ENCODE measurements around the gene ZNF57. TPM values are rescaled to one million over a fixed set of nuclear protein-coding genes. Genes with fewer than 3 reads are reported as not detected.

Gene ZNF57
- total RNA-seq, 2 experiments from 2014 or later = 0.47 to 0.82 TPM

DNA sequence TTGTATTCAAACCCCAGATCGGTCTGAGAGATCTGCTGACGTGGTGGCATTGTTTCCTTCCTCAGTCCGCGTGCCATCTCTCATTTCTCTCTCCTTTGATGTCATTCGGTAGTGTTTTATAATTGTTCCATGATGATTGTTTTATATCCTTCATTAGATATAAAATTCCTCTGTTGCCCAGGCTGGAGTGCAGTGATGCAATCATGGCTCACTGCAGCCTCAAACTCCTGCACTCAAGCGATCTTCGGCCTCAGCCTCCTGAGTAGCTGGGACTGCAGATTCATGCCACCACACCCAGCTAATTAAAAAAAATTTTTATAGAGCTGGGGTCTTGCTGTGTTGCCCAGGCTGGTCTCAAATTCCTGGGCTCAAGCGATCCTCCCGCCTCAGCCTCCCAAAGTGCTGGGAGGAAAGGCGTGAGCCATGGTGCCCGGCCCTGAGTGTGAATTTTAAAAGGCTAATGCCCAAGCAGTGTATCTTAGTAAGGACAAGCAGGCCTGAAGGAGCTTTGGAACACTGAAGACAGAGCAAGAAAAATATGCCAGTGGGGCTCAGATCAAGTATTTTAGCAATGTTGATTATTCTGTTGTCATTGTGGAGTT is 5.3 kb downstream of the ZNF57 start:
- no peaks in the 10 kb centered on the region for H3K36me3 Mint-ChIP-seq (ENCODE audit: low read depth)
- H3K4me3 Mint-ChIP-seq = no peak overlapping the region
- CTCF ChIA-PET = no interaction called here
- Histone ChIP-seq H3K4me3 (ENCODE audit: low read length) (no peak overlapping the region), H3K27ac (ENCODE audit: low read depth in 1 of 2, low read length in 2 of 2) (no peak overlapping the region), H3K4me1 (ENCODE audit: insufficient read depth, low read length) (peaks cover 11% of the 10 kb centered on the region), H3K36me3 (ENCODE audit: insufficient read depth, low read length) (no peaks in the 10 kb centered on the region), H3K27me3 (ENCODE audit: control insufficient read depth in 1 of 2, insufficient read depth in 2 of 2, low read length in 2 of 2) (no peaks in the 10 kb centered on the region), H3K9me3 (ENCODE audit: control insufficient read depth in 1 of 2, insufficient read depth in 1 of 2, low read length in 2 of 2) (no peaks in the 10 kb centered on the region)
- intact Hi-C loops (cut with DNase I, micrococcal nuclease) = no loop called here
- DNase-seq (no peak), ATAC-seq (ENCODE audit: poor library complexity) (no peak)
- TF ChIP-seq, protein P1, sequence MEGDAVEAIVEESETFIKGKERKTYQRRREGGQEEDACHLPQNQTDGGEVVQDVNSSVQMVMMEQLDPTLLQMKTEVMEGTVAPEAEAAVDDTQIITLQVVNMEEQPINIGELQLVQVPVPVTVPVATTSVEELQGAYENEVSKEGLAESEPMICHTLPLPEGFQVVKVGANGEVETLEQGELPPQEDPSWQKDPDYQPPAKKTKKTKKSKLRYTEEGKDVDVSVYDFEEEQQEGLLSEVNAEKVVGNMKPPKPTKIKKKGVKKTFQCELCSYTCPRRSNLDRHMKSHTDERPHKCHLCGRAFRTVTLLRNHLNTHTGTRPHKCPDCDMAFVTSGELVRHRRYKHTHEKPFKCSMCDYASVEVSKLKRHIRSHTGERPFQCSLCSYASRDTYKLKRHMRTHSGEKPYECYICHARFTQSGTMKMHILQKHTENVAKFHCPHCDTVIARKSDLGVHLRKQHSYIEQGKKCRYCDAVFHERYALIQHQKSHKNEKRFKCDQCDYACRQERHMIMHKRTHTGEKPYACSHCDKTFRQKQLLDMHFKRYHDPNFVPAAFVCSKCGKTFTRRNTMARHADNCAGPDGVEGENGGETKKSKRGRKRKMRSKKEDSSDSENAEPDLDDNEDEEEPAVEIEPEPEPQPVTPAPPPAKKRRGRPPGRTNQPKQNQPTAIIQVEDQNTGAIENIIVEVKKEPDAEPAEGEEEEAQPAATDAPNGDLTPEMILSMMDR (IDR thresholded peaks at IDR 0.05) = no peak
- peaks cover 15% of the 10 kb centered on the region for H3K4me1 Mint-ChIP-seq (ENCODE audit: low read depth)
- H3K9me3 Mint-ChIP-seq = no peaks in the 10 kb centered on the region
- POLR2A ChIA-PET = interaction anchor here (0.6 kb wide), 1 partner anchor 1253 kb away, joined by 3 read pairs; no protein-coding TSS in a partner anchor
- no peak overlapping the region for H3K27ac Mint-ChIP-seq
- no peaks in the 10 kb centered on the region for H3K27me3 Mint-ChIP-seq

DNA sequence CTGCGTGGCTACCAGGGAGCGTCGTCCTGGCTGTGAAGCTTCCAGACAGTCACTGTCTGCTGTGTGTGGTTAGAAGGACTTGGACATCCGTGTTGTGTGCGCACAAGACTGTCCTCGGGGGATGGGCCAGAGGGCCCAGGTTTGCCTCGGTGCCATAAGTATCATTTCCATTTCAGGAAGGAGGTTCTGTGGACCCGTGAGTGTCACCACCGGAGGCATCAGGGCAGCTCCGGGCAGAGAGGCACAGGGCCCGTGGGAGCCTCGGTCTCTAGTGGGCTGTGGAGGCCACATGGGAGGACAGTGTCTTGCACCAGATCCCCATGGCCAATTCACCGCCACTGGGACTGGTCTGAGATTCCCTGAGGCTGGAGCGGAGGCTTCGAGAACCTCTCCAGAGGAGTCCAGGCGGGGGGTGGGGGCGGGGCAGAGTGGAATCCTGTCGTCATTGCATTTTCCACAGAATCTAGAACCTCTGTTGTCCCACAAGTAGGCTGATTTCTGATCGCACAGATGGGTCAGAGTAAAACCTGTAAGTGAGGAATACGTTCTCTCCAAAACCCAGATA is 6.0 kb downstream of the ZNF57 start:
- POLR2A ChIA-PET = interaction anchor here (0.6 kb wide), 1 partner anchor 1254 kb away, joined by 3 read pairs; no protein-coding TSS in a partner anchor
- Histone ChIP-seq H3K36me3 (ENCODE audit: insufficient read depth, low read length) (no peaks in the 10 kb centered on the region), H3K27me3 (ENCODE audit: control insufficient read depth in 1 of 2, insufficient read depth in 2 of 2, low read length in 2 of 2) (no peaks in the 10 kb centered on the region), H3K27ac (ENCODE audit: low read depth in 1 of 2, low read length in 2 of 2) (no peak overlapping the region), H3K9me3 (ENCODE audit: control insufficient read depth in 1 of 2, insufficient read depth in 1 of 2, low read length in 2 of 2) (no peaks in the 10 kb centered on the region), H3K4me3 (ENCODE audit: low read length) (no peak overlapping the region), H3K4me1 (ENCODE audit: insufficient read depth, low read length) (peaks cover 4% of the 10 kb centered on the region)
- Mint-ChIP-seq H3K27ac (no peak overlapping the region), H3K4me3 (no peak overlapping the region), H3K4me1 (ENCODE audit: low read depth) (peaks cover 12% of the 10 kb centered on the region), H3K36me3 (ENCODE audit: low read depth) (peaks cover 3% of the 10 kb centered on the region), H3K9me3 (no peaks in the 10 kb centered on the region), H3K27me3 (no peaks in the 10 kb centered on the region)
- intact Hi-C loops (cut with DNase I, micrococcal nuclease) = no loop called here
- TF ChIP-seq, protein P1 (IDR thresholded peaks at IDR 0.05) = no peak
- no peak for ATAC-seq (ENCODE audit: poor library complexity)
- no peak for DNase-seq
- CTCF ChIA-PET = no interaction called here

DNA sequence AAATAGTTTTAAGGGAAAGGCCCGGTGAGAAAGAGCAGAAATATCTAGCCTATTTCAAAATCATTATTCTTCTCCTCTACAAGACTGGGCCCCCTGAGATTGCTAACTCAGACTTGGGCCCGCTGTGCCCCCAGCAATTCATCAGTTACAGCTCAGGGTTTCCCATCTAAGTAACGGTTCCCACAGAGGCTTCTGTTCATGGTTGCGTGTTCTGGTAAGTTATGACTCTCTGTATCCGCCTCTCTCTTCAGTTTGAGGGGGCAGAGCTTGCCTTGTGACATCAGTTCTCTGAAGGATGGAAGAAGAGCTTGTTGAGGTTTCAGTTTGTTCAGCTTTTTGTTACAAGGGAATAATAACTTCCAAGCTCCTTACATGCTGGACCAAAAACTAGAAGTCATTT is 11.6 kb downstream of the ZNF57 start:
- ATAC-seq (ENCODE audit: poor library complexity) (no peak), DNase-seq (no peak)
- intact Hi-C loops (cut with DNase I, micrococcal nuclease) = no loop called here
- Histone ChIP-seq H3K27ac (ENCODE audit: low read depth in 1 of 2, low read length in 2 of 2) (no peak overlapping the region), H3K4me3 (ENCODE audit: low read length) (no peak overlapping the region), H3K27me3 (ENCODE audit: control insufficient read depth in 1 of 2, insufficient read depth in 2 of 2, low read length in 2 of 2) (no peaks in the 10 kb centered on the region), H3K4me1 (ENCODE audit: insufficient read depth, low read length) (no peaks in the 10 kb centered on the region), H3K36me3 (ENCODE audit: insufficient read depth, low read length) (peaks cover 20% of the 10 kb centered on the region), H3K9me3 (ENCODE audit: control insufficient read depth in 1 of 2, insufficient read depth in 1 of 2, low read length in 2 of 2) (peaks cover 5 to 8% of the 10 kb centered on the region in 2 experiments)
- H3K9me3 Mint-ChIP-seq = peaks cover 2% of the 10 kb centered on the region
- TF ChIP-seq, protein P1 (IDR thresholded peaks at IDR 0.05) = no peak
- H3K4me3 Mint-ChIP-seq = no peak overlapping the region
- peaks cover 44% of the 10 kb centered on the region for H3K36me3 Mint-ChIP-seq (ENCODE audit: low read depth)
- H3K27ac Mint-ChIP-seq = no peak overlapping the region
- ChIA-PET POLR2A (no interaction called here), CTCF (no interaction called here)
- no peaks in the 10 kb centered on the region for H3K27me3 Mint-ChIP-seq
- H3K4me1 Mint-ChIP-seq (ENCODE audit: low read depth) = peaks cover 4% of the 10 kb centered on the region

Measured in CD4-positive, alpha-beta T cell (primary cell).